H9 (cell line): ENCODE results near the gene PSTK. TPM values are rescaled to one million over a fixed set of nuclear protein-coding genes. Genes with fewer than 3 reads are reported as not detected.

Source experiments
- DNase-seq: peaks from one replicate; pipeline ENCODE4 v3.0.0-alpha.2; 2017
- H2AFZ ChIP-seq: one replicate; pipeline ENCODE4 v1.6.1; 2013; ENCODE audit warnings: mild to moderate bottlenecking, low read length, control low read depth, moderate library complexity
- H2AK5ac ChIP-seq: 2 replicates; pipeline ENCODE4 v1.6.1; 2013; ENCODE audit warnings: low read length, control low read depth, mixed read lengths; ENCODE audit not compliant: insufficient read length
- H2BK120ac ChIP-seq: one replicate; pipeline ENCODE4 v1.6.1; 2013; ENCODE audit warnings: low read depth, mild to moderate bottlenecking, low read length, control low read depth, inconsistent platforms; ENCODE audit not compliant: poor library complexity, severe bottlenecking
- H2BK12ac ChIP-seq: 2 replicates; pipeline ENCODE4 v1.6.1; 2013; ENCODE audit warnings: low read length, control low read depth, mixed read lengths, low read depth; ENCODE audit not compliant: insufficient read length
- H2BK15ac ChIP-seq: 2 replicates; pipeline ENCODE4 v1.6.1; 2013; ENCODE audit warnings: low read depth, low read length, control low read depth
- H2BK20ac ChIP-seq: one replicate; pipeline ENCODE4 v1.6.1; 2013; ENCODE audit warnings: low read depth, mild to moderate bottlenecking, low read length, control low read depth, inconsistent platforms; ENCODE audit not compliant: poor library complexity, severe bottlenecking
- H2BK5ac ChIP-seq: 2 replicates; pipeline ENCODE4 v1.6.1; 2013; ENCODE audit warnings: low read length, control low read depth, mixed read lengths; ENCODE audit not compliant: insufficient read length
- H3K14ac ChIP-seq: 2 replicates; pipeline ENCODE4 v1.6.1; 2013; ENCODE audit warnings: low read length, control low read depth; ENCODE audit not compliant: insufficient read depth
- H3K18ac ChIP-seq: 2 replicates; pipeline ENCODE4 v1.6.1; 2013; ENCODE audit warnings: low read depth, mild to moderate bottlenecking, mixed read lengths, low read length, control low read depth; ENCODE audit not compliant: insufficient read length
- H3K23ac ChIP-seq: 2 replicates; pipeline ENCODE4 v1.6.1; 2013; ENCODE audit warnings: low read length, control low read depth, mixed read lengths, low read depth; ENCODE audit not compliant: insufficient read length
- H3K23me2 ChIP-seq: 2 replicates; pipeline ENCODE4 v1.6.1; 2013; ENCODE audit warnings: low read depth, mild to moderate bottlenecking, mixed read lengths, low read length, control low read depth; ENCODE audit not compliant: insufficient read length, poor library complexity, severe bottlenecking
- H3K27ac ChIP-seq: 2 replicates; pipeline ENCODE4 v1.5.1; 2013; ENCODE audit warnings: low read length, control low read depth, mixed read lengths, low read depth; ENCODE audit not compliant: insufficient read length
- H3K27me3 ChIP-seq: 2 replicates; pipeline ENCODE4 v1.6.1; 2013; ENCODE audit warnings: low read length, control low read depth, inconsistent platforms; ENCODE audit not compliant: insufficient read depth
- H3K4ac ChIP-seq: 2 replicates; pipeline ENCODE4 v1.6.1; 2013; ENCODE audit warnings: low read depth, mild to moderate bottlenecking, control low read depth, inconsistent platforms, low read length, moderate library complexity
- H3K4me1 ChIP-seq: 2 replicates; pipeline ENCODE4 v1.6.1; 2013; ENCODE audit warnings: low read length, control low read depth, inconsistent platforms; ENCODE audit not compliant: insufficient read depth
- H3K4me2 ChIP-seq: 2 replicates; pipeline ENCODE4 v1.6.1; 2013; ENCODE audit warnings: low read length, control low read depth, mixed read lengths; ENCODE audit not compliant: insufficient read length, insufficient read depth
- H3K56ac ChIP-seq: 2 replicates; pipeline ENCODE4 v1.6.1; 2013; ENCODE audit warnings: low read depth, mild to moderate bottlenecking, mixed read lengths, low read length, control low read depth; ENCODE audit not compliant: insufficient read length
- H3K79me1 ChIP-seq: 2 replicates; pipeline ENCODE4 v1.6.1; 2013; ENCODE audit warnings: low read depth, mild to moderate bottlenecking, moderate library complexity, low read length, control low read depth, inconsistent platforms; ENCODE audit not compliant: insufficient read depth, poor library complexity, severe bottlenecking
- H3K79me2 ChIP-seq: 2 replicates; pipeline ENCODE4 v1.6.1; 2013; ENCODE audit warnings: low read length, control low read depth, inconsistent platforms; ENCODE audit not compliant: insufficient read depth
- H3K9ac ChIP-seq: 2 replicates; pipeline ENCODE4 v1.6.1; 2013; ENCODE audit warnings: low read length, control low read depth, mixed read lengths; ENCODE audit not compliant: insufficient read length; ENCODE audit errors: extremely low read depth
- H3K9me3 ChIP-seq: one replicate; pipeline ENCODE4 v1.6.1; 2013; ENCODE audit warnings: low read depth, low read length, inconsistent platforms; ENCODE audit not compliant: control insufficient read depth
- H3T11ph ChIP-seq: one replicate; pipeline ENCODE4 v1.6.1; 2013; ENCODE audit warnings: mild to moderate bottlenecking, low read length, control low read depth, inconsistent platforms
- H4K20me1 ChIP-seq: one replicate; pipeline ENCODE4 v1.6.1; 2013; ENCODE audit not compliant: control insufficient read depth, insufficient read length, insufficient read depth
- H4K5ac ChIP-seq: 2 replicates; pipeline ENCODE4 v1.6.1; 2013; ENCODE audit warnings: low read depth, mild to moderate bottlenecking, mixed read lengths, low read length, control low read depth; ENCODE audit not compliant: insufficient read length
- H4K8ac ChIP-seq: replicated peaks from 2 replicates; pipeline ENCODE4 v1.6.1; 2013; ENCODE audit warnings: low read length, control low read depth, mixed read lengths, low read depth; ENCODE audit not compliant: insufficient read length
- H4K91ac ChIP-seq: 2 replicates; pipeline ENCODE4 v1.6.1; 2013; ENCODE audit warnings: low read depth, mild to moderate bottlenecking, moderate library complexity, mixed read lengths, low read length, control low read depth; ENCODE audit not compliant: insufficient read length
- H3K27ac Mint-ChIP-seq, 3 experiments: 2 replicates in 2 of 3; 3 replicates in 1 of 3; pipeline ENCODE4 v1.8.0; 2020 to 2021; ENCODE audit warnings: mixed read lengths in 3 of 3, mild to moderate bottlenecking in 1 of 3, moderate library complexity in 1 of 3
- H3K27me3 Mint-ChIP-seq: 2 replicates; pipeline ENCODE4 v1.8.0; 2021; ENCODE audit warnings: low read depth, mild to moderate bottlenecking, moderate library complexity, mixed read lengths
- H3K36me3 Mint-ChIP-seq, 3 experiments: 2 replicates in 2 of 3; 3 replicates in 1 of 3; pipeline ENCODE4 v1.8.0; 2020 to 2021; ENCODE audit warnings: low read depth in 3 of 3, mixed read lengths in 3 of 3; ENCODE audit not compliant: insufficient read depth in 1 of 3
- H3K4me1 Mint-ChIP-seq, 2 experiments: 2 replicates each; pipeline ENCODE4 v1.8.0; 2020; ENCODE audit warnings: mixed read lengths in 2 of 2
- H3K4me3 Mint-ChIP-seq, 2 experiments: 2 replicates in 1 of 2; 3 replicates in 1 of 2; pipeline ENCODE4 v1.8.0; 2020 to 2021; ENCODE audit warnings: mild to moderate bottlenecking in 2 of 2, mixed read lengths in 2 of 2, moderate library complexity in 1 of 2
- H3K9me3 Mint-ChIP-seq, 2 experiments: 2 replicates in 1 of 2; 3 replicates in 1 of 2; pipeline ENCODE4 v1.8.0; 2020; ENCODE audit warnings: mild to moderate bottlenecking in 2 of 2, mixed read lengths in 2 of 2, moderate library complexity in 1 of 2
- WGBS: extraction: QIAGEN DNeasy Blood & Tissue Kit; methylation state at CpG from one replicate; pipeline ENCODE4 v1.1.7; 2013; ENCODE audit warnings: missing lambda C conversion rate, low lambda C conversion rate, mixed read lengths; ENCODE audit not compliant: insufficient read length; ENCODE audit errors: extremely low coverage; 5-methylcytosine and 5-hydroxymethylcytosine counted together
- total RNA-seq: library from RNA; stranded (reverse); gene quantifications from 2 replicates; pipeline ENCODE4 v1.2.1, GENCODE V29; 2021
- TF ChIP-seq, protein P1 (sequence below): fragments of 200-600 bp; sonication (generic); conservative IDR thresholded peaks from 3 replicates; pipeline ENCODE4 v1.8.0; 2021; ENCODE audit warnings: antibody characterized with exemption, mild to moderate bottlenecking

The PSTK gene
- total RNA-seq, 1 experiment from 2014 or later, result 8.0 TPM

DNA sequence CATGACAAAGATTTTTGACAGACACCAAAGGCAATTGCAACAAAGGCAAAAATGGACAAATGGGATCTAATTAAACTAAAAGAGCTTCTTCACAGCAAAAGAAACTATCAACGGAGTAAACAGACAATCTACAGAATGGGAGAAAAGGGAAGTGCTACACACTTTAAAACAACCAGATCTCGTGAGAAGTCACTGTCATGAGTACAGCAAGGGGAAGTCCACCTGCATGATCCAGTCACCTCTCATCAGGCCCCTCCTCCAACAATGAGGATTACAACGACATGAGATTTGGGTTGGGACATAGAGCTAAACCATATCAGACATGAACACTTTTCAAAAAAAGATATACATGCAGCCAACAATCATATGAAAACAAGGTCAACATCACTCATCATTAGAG, 11.5 kb upstream of the PSTK start:
- Histone ChIP-seq H2BK12ac (no peak overlapping the region), H4K5ac (no peak overlapping the region), H3K56ac (no peak overlapping the region), H2AFZ (no peak overlapping the region), H4K8ac (no peak overlapping the region), H4K91ac (no peak overlapping the region), H3K27ac (no peak overlapping the region), H3K4me2 (no peak overlapping the region), H2BK20ac (no peak overlapping the region), H3K79me1 (no peaks in the 10 kb centered on the region), H3K4me1 (no peaks in the 10 kb centered on the region), H3K79me2 (no peaks in the 10 kb centered on the region), H3K14ac (no peak overlapping the region), H3K23ac (no peak overlapping the region), H3K9ac (no peak overlapping the region), H3K9me3 (peaks cover 5% of the 10 kb centered on the region), H2BK15ac (no peak overlapping the region), H3K23me2 (no peaks in the 10 kb centered on the region), H3K4ac (no peak overlapping the region), H2BK5ac (no peak overlapping the region), H3K27me3 (no peaks in the 10 kb centered on the region), H3K18ac (no peak overlapping the region), H2AK5ac (no peak overlapping the region), H2BK120ac (no peak overlapping the region), H3T11ph (no peak overlapping the region), H4K20me1 (no peaks in the 10 kb centered on the region)
- Mint-ChIP-seq H3K4me1 (peaks cover 3% of the 10 kb centered on the region in 2 experiments; a peak in 1 of 4 replicates), H3K36me3 (peaks cover 7 to 26% (median 17%) of the 10 kb centered on the region in 3 experiments), H3K9me3 (peaks cover 34 to 44% of the 10 kb centered on the region in 2 experiments), H3K27ac (no peak overlapping the region), H3K27me3 (peaks cover 28% of the 10 kb centered on the region), H3K4me3 (no peak overlapping the region)
- DNase-seq, result no peak
- TF ChIP-seq, protein P1, sequence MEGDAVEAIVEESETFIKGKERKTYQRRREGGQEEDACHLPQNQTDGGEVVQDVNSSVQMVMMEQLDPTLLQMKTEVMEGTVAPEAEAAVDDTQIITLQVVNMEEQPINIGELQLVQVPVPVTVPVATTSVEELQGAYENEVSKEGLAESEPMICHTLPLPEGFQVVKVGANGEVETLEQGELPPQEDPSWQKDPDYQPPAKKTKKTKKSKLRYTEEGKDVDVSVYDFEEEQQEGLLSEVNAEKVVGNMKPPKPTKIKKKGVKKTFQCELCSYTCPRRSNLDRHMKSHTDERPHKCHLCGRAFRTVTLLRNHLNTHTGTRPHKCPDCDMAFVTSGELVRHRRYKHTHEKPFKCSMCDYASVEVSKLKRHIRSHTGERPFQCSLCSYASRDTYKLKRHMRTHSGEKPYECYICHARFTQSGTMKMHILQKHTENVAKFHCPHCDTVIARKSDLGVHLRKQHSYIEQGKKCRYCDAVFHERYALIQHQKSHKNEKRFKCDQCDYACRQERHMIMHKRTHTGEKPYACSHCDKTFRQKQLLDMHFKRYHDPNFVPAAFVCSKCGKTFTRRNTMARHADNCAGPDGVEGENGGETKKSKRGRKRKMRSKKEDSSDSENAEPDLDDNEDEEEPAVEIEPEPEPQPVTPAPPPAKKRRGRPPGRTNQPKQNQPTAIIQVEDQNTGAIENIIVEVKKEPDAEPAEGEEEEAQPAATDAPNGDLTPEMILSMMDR, result no peak
- no CpG with 5 or more reads among the region's 3 CpGs for WGBS
